H9 (cell line): ENCODE data around the gene NPDC1. TPM values are rescaled to one million over a fixed set of nuclear protein-coding genes. Genes with fewer than 3 reads are reported as not detected.
"Not testable (repeated sequence)": the region's sequence is repeated elsewhere in the genome, so short reads cannot be mapped to it uniquely, and the experiment has no call there.

Source experiments
- DNase-seq: peaks from one replicate; pipeline ENCODE4 v3.0.0-alpha.2; 2017
- H2AFZ ChIP-seq: one replicate; pipeline ENCODE4 v1.6.1; 2013; ENCODE audit warnings: mild to moderate bottlenecking, low read length, control low read depth, moderate library complexity
- H2AK5ac ChIP-seq: 2 replicates; pipeline ENCODE4 v1.6.1; 2013; ENCODE audit warnings: low read length, control low read depth, mixed read lengths; ENCODE audit not compliant: insufficient read length
- H2BK120ac ChIP-seq: one replicate; pipeline ENCODE4 v1.6.1; 2013; ENCODE audit warnings: low read depth, mild to moderate bottlenecking, low read length, control low read depth, inconsistent platforms; ENCODE audit not compliant: poor library complexity, severe bottlenecking
- H2BK12ac ChIP-seq: 2 replicates; pipeline ENCODE4 v1.6.1; 2013; ENCODE audit warnings: low read length, control low read depth, mixed read lengths, low read depth; ENCODE audit not compliant: insufficient read length
- H2BK15ac ChIP-seq: 2 replicates; pipeline ENCODE4 v1.6.1; 2013; ENCODE audit warnings: low read depth, low read length, control low read depth
- H2BK20ac ChIP-seq: one replicate; pipeline ENCODE4 v1.6.1; 2013; ENCODE audit warnings: low read depth, mild to moderate bottlenecking, low read length, control low read depth, inconsistent platforms; ENCODE audit not compliant: poor library complexity, severe bottlenecking
- H2BK5ac ChIP-seq: 2 replicates; pipeline ENCODE4 v1.6.1; 2013; ENCODE audit warnings: low read length, control low read depth, mixed read lengths; ENCODE audit not compliant: insufficient read length
- H3K14ac ChIP-seq: 2 replicates; pipeline ENCODE4 v1.6.1; 2013; ENCODE audit warnings: low read length, control low read depth; ENCODE audit not compliant: insufficient read depth
- H3K18ac ChIP-seq: 2 replicates; pipeline ENCODE4 v1.6.1; 2013; ENCODE audit warnings: low read depth, mild to moderate bottlenecking, mixed read lengths, low read length, control low read depth; ENCODE audit not compliant: insufficient read length
- H3K23ac ChIP-seq: 2 replicates; pipeline ENCODE4 v1.6.1; 2013; ENCODE audit warnings: low read length, control low read depth, mixed read lengths, low read depth; ENCODE audit not compliant: insufficient read length
- H3K23me2 ChIP-seq: 2 replicates; pipeline ENCODE4 v1.6.1; 2013; ENCODE audit warnings: low read depth, mild to moderate bottlenecking, mixed read lengths, low read length, control low read depth; ENCODE audit not compliant: insufficient read length, poor library complexity, severe bottlenecking
- H3K27ac ChIP-seq: 2 replicates; pipeline ENCODE4 v1.5.1; 2013; ENCODE audit warnings: low read length, control low read depth, mixed read lengths, low read depth; ENCODE audit not compliant: insufficient read length
- H3K27me3 ChIP-seq: 2 replicates; pipeline ENCODE4 v1.6.1; 2013; ENCODE audit warnings: low read length, control low read depth, inconsistent platforms; ENCODE audit not compliant: insufficient read depth
- H3K4ac ChIP-seq: 2 replicates; pipeline ENCODE4 v1.6.1; 2013; ENCODE audit warnings: low read depth, mild to moderate bottlenecking, control low read depth, inconsistent platforms, low read length, moderate library complexity
- H3K4me1 ChIP-seq: 2 replicates; pipeline ENCODE4 v1.6.1; 2013; ENCODE audit warnings: low read length, control low read depth, inconsistent platforms; ENCODE audit not compliant: insufficient read depth
- H3K4me2 ChIP-seq: 2 replicates; pipeline ENCODE4 v1.6.1; 2013; ENCODE audit warnings: low read length, control low read depth, mixed read lengths; ENCODE audit not compliant: insufficient read length, insufficient read depth
- H3K56ac ChIP-seq: 2 replicates; pipeline ENCODE4 v1.6.1; 2013; ENCODE audit warnings: low read depth, mild to moderate bottlenecking, mixed read lengths, low read length, control low read depth; ENCODE audit not compliant: insufficient read length
- H3K79me1 ChIP-seq: 2 replicates; pipeline ENCODE4 v1.6.1; 2013; ENCODE audit warnings: low read depth, mild to moderate bottlenecking, moderate library complexity, low read length, control low read depth, inconsistent platforms; ENCODE audit not compliant: insufficient read depth, poor library complexity, severe bottlenecking
- H3K79me2 ChIP-seq: 2 replicates; pipeline ENCODE4 v1.6.1; 2013; ENCODE audit warnings: low read length, control low read depth, inconsistent platforms; ENCODE audit not compliant: insufficient read depth
- H3K9ac ChIP-seq: 2 replicates; pipeline ENCODE4 v1.6.1; 2013; ENCODE audit warnings: low read length, control low read depth, mixed read lengths; ENCODE audit not compliant: insufficient read length; ENCODE audit errors: extremely low read depth
- H3K9me3 ChIP-seq: one replicate; pipeline ENCODE4 v1.6.1; 2013; ENCODE audit warnings: low read depth, low read length, inconsistent platforms; ENCODE audit not compliant: control insufficient read depth
- H3T11ph ChIP-seq: one replicate; pipeline ENCODE4 v1.6.1; 2013; ENCODE audit warnings: mild to moderate bottlenecking, low read length, control low read depth, inconsistent platforms
- H4K20me1 ChIP-seq: one replicate; pipeline ENCODE4 v1.6.1; 2013; ENCODE audit not compliant: control insufficient read depth, insufficient read length, insufficient read depth
- H4K5ac ChIP-seq: 2 replicates; pipeline ENCODE4 v1.6.1; 2013; ENCODE audit warnings: low read depth, mild to moderate bottlenecking, mixed read lengths, low read length, control low read depth; ENCODE audit not compliant: insufficient read length
- H4K8ac ChIP-seq: replicated peaks from 2 replicates; pipeline ENCODE4 v1.6.1; 2013; ENCODE audit warnings: low read length, control low read depth, mixed read lengths, low read depth; ENCODE audit not compliant: insufficient read length
- H4K91ac ChIP-seq: 2 replicates; pipeline ENCODE4 v1.6.1; 2013; ENCODE audit warnings: low read depth, mild to moderate bottlenecking, moderate library complexity, mixed read lengths, low read length, control low read depth; ENCODE audit not compliant: insufficient read length
- H3K27ac Mint-ChIP-seq, 3 experiments: 2 replicates in 2 of 3; 3 replicates in 1 of 3; pipeline ENCODE4 v1.8.0; 2020 to 2021; ENCODE audit warnings: mixed read lengths in 3 of 3, mild to moderate bottlenecking in 1 of 3, moderate library complexity in 1 of 3
- H3K27me3 Mint-ChIP-seq: 2 replicates; pipeline ENCODE4 v1.8.0; 2021; ENCODE audit warnings: low read depth, mild to moderate bottlenecking, moderate library complexity, mixed read lengths
- H3K36me3 Mint-ChIP-seq, 3 experiments: 2 replicates in 2 of 3; 3 replicates in 1 of 3; pipeline ENCODE4 v1.8.0; 2020 to 2021; ENCODE audit warnings: low read depth in 3 of 3, mixed read lengths in 3 of 3; ENCODE audit not compliant: insufficient read depth in 1 of 3
- H3K4me1 Mint-ChIP-seq, 2 experiments: 2 replicates each; pipeline ENCODE4 v1.8.0; 2020; ENCODE audit warnings: mixed read lengths in 2 of 2
- H3K4me3 Mint-ChIP-seq, 2 experiments: 2 replicates in 1 of 2; 3 replicates in 1 of 2; pipeline ENCODE4 v1.8.0; 2020 to 2021; ENCODE audit warnings: mild to moderate bottlenecking in 2 of 2, mixed read lengths in 2 of 2, moderate library complexity in 1 of 2
- H3K9me3 Mint-ChIP-seq, 2 experiments: 2 replicates in 1 of 2; 3 replicates in 1 of 2; pipeline ENCODE4 v1.8.0; 2020; ENCODE audit warnings: mild to moderate bottlenecking in 2 of 2, mixed read lengths in 2 of 2, moderate library complexity in 1 of 2
- CTCF ChIP-seq: fragments of 200-600 bp; sonication (generic); conservative IDR thresholded peaks from 3 replicates; pipeline ENCODE4 v1.8.0; 2021; ENCODE audit warnings: antibody characterized with exemption, mild to moderate bottlenecking
- WGBS: extraction: QIAGEN DNeasy Blood & Tissue Kit; methylation state at CpG from one replicate; pipeline ENCODE4 v1.1.7; 2013; ENCODE audit warnings: missing lambda C conversion rate, low lambda C conversion rate, mixed read lengths; ENCODE audit not compliant: insufficient read length; ENCODE audit errors: extremely low coverage; 5-methylcytosine and 5-hydroxymethylcytosine counted together
- total RNA-seq: library from RNA; stranded (reverse); gene quantifications from 2 replicates; pipeline ENCODE4 v1.2.1, GENCODE V29; 2021

The NPDC1 gene
- total RNA-seq, 1 experiment from 2014 or later, result 57.6 TPM

GRCh38 chr9:137063311-137064026, 17.5 kb upstream of the NPDC1 start:
- Mint-ChIP-seq H3K27ac (no peak overlapping the region; a peak in 1 of 7 replicates), H3K4me1 (peaks cover 7 to 11% of the 10 kb centered on the region in 2 experiments), H3K4me3 (no peak overlapping the region), H3K36me3 (peaks cover 0 to 5% (median 4%) of the 10 kb centered on the region in 3 experiments; a peak in 4 of 7 replicates), H3K9me3 (no peaks in the 10 kb centered on the region), H3K27me3 (peaks cover 8% of the 10 kb centered on the region)
- Histone ChIP-seq H3K4me1 (no peaks in the 10 kb centered on the region), H3K14ac (no peak overlapping the region), H3K9me3 (no peaks in the 10 kb centered on the region), H2BK120ac (no peak overlapping the region), H3K4ac (no peak overlapping the region), H2AFZ (no peak overlapping the region), H2BK15ac (no peak overlapping the region), H2AK5ac (no peak overlapping the region), H3K4me2 (no peak overlapping the region), H2BK5ac (no peak overlapping the region), H4K91ac (no peak overlapping the region), H3K27me3 (no peaks in the 10 kb centered on the region), H4K20me1 (peaks cover 3% of the 10 kb centered on the region), H3K27ac (no peak overlapping the region), H2BK20ac (no peak overlapping the region), H3T11ph (no peak overlapping the region), H3K9ac (no peak overlapping the region), H3K23ac (no peak overlapping the region), H4K8ac (no peak overlapping the region), H3K18ac (no peak overlapping the region), H3K79me1 (no peaks in the 10 kb centered on the region), H3K79me2 (no peaks in the 10 kb centered on the region), H4K5ac (no peak overlapping the region), H3K56ac (no peak overlapping the region), H2BK12ac (no peak overlapping the region), H3K23me2 (no peaks in the 10 kb centered on the region)
- WGBS, result no CpG with 5 or more reads among the region's 26 CpGs
- no peak for TF ChIP-seq CTCF
- DNase-seq, result no peak

GRCh38 chr9:137062798-137063197, 16.8 kb upstream of the NPDC1 start:
- not testable (repeated sequence) for H4K91ac ChIP-seq, H3K56ac ChIP-seq, H3K79me2 ChIP-seq, H2BK15ac ChIP-seq, H3K79me1 ChIP-seq, H3K4ac ChIP-seq, H4K20me1 ChIP-seq, H2BK20ac ChIP-seq, H3K9ac ChIP-seq, H2BK5ac ChIP-seq, H2AFZ ChIP-seq, H3T11ph ChIP-seq, H3K4me3 Mint-ChIP-seq, H3K27ac ChIP-seq, H3K18ac ChIP-seq, DNase-seq, H3K23ac ChIP-seq, H3K27me3 ChIP-seq, H3K36me3 Mint-ChIP-seq, H3K4me2 ChIP-seq, H4K8ac ChIP-seq, H3K14ac ChIP-seq, H3K4me1 Mint-ChIP-seq, H3K4me1 ChIP-seq, H2BK12ac ChIP-seq, H2AK5ac ChIP-seq, H3K27me3 Mint-ChIP-seq, H3K9me3 ChIP-seq, H4K5ac ChIP-seq, H2BK120ac ChIP-seq, H3K23me2 ChIP-seq, H3K9me3 Mint-ChIP-seq, H3K27ac Mint-ChIP-seq
- no CpG with 5 or more reads among the region's 9 CpGs for WGBS
